Keratinocyte (primary cell): Measurements from ENCODE around the gene MED17. TPM values are rescaled to one million over a fixed set of nuclear protein-coding genes. Genes with fewer than 3 reads are reported as not detected.

Source experiments
- DNase-seq: peaks from one replicate; pipeline ENCODE4 v3.0.0-alpha.2; 2011; ENCODE audit warnings: low read depth, missing footprints, low spot score
- FAIRE-seq: peaks from 2 replicates; lab custom pipeline; 2011; peaks lifted over from hg19 to GRCh38; lab: Jason Lieb, UNC
- H2AFZ ChIP-seq: 2 replicates; pipeline ENCODE4 v1.6.0; 2012; ENCODE audit warnings: low read length, control low read depth, inconsistent platforms; ENCODE audit not compliant: control insufficient read depth
- H3K27ac ChIP-seq: 2 replicates; pipeline ENCODE4 v1.5.1; 2011; ENCODE audit warnings: low read length; ENCODE audit not compliant: control insufficient read depth, insufficient read depth
- H3K27me3 ChIP-seq: 3 replicates; pipeline ENCODE4 v1.6.0; 2011; ENCODE audit warnings: low read length; ENCODE audit not compliant: control insufficient read depth, insufficient read depth; ENCODE audit errors: extremely low read depth
- H3K36me3 ChIP-seq, 2 experiments: 2 replicates in 1 of 2; 3 replicates in 1 of 2; pipeline ENCODE4 v1.5.1; 2011; ENCODE audit warnings: low read length in 2 of 2, mild to moderate bottlenecking in 1 of 2; ENCODE audit not compliant: control insufficient read depth in 2 of 2, insufficient read depth in 2 of 2; ENCODE audit errors: extremely low read depth in 1 of 2
- H3K4me1 ChIP-seq: 3 replicates; pipeline ENCODE4 v1.5.1; 2011; ENCODE audit warnings: low read length; ENCODE audit not compliant: control insufficient read depth, insufficient read depth; ENCODE audit errors: extremely low read depth
- H3K4me2 ChIP-seq: 3 replicates; pipeline ENCODE4 v1.6.0; 2011; ENCODE audit warnings: low read depth, low read length; ENCODE audit not compliant: control insufficient read depth, insufficient read depth; ENCODE audit errors: extremely low read depth
- H3K4me3 ChIP-seq, 3 experiments: fragments of 200-600 bp in 1 of 3; sonication (generic) in 1 of 3; 2 replicates in 2 of 3; 3 replicates in 1 of 3; pipeline ENCODE4 v1.5.1; 2011 to 2016; ENCODE audit warnings: low read length in 3 of 3, mild to moderate bottlenecking in 3 of 3, control low read depth in 2 of 3, inconsistent platforms in 1 of 3, low read depth in 1 of 3, mixed read lengths in 1 of 3, mixed run types in 1 of 3, moderate library complexity in 1 of 3; ENCODE audit not compliant: control insufficient read depth in 2 of 3, insufficient read depth in 2 of 3; ENCODE audit errors: extremely low read depth in 1 of 3
- H3K79me2 ChIP-seq: 2 replicates; pipeline ENCODE4 v1.6.0; 2012; ENCODE audit warnings: low read length; ENCODE audit not compliant: control insufficient read depth, insufficient read depth
- H3K9ac ChIP-seq: 3 replicates; pipeline ENCODE4 v1.6.0; 2011; ENCODE audit warnings: low read length; ENCODE audit not compliant: control insufficient read depth, insufficient read depth; ENCODE audit errors: extremely low read depth
- H3K9me1 ChIP-seq: 3 replicates; pipeline ENCODE4 v1.6.0; 2011; ENCODE audit warnings: low read length; ENCODE audit not compliant: control insufficient read depth, insufficient read depth; ENCODE audit errors: extremely low read depth
- H3K9me3 ChIP-seq: 2 replicates; pipeline ENCODE4 v1.5.1; 2012; ENCODE audit warnings: low read depth, low read length; ENCODE audit not compliant: control insufficient read depth
- H4K20me1 ChIP-seq: 3 replicates; pipeline ENCODE4 v1.6.0; 2011; ENCODE audit warnings: low read length; ENCODE audit not compliant: control insufficient read depth, insufficient read depth; ENCODE audit errors: extremely low read depth
- CTCF ChIP-seq, 3 experiments: IDR thresholded peaks in 1 of 3; conservative IDR thresholded peaks in 1 of 3; optimal IDR thresholded peaks in 1 of 3; 2 replicates in 2 of 3; 3 replicates in 1 of 3; pipeline versions ENCODE3 to v1.5.1; 2011; ENCODE audit warnings: low read length in 3 of 3, mild to moderate bottlenecking in 3 of 3, moderate library complexity in 2 of 3, control low read depth in 1 of 3, inconsistent platforms in 1 of 3; ENCODE audit not compliant: insufficient read depth in 2 of 3; ENCODE audit errors: extremely low read depth in 1 of 3
- EZH2 ChIP-seq: IDR thresholded peaks from one replicate; pipeline ENCODE4 v1.6.1; 2012; ENCODE audit warnings: inconsistent platforms, mild to moderate bottlenecking, low read length, moderate library complexity
- dilution Hi-C: fragments of 300-500 bp; cut with MboI; formaldehyde crosslinking; loops from one replicate; pipeline ENCODE4 v1.7.0; 2020; ENCODE audit warnings: low sequenced_read_pairs; ENCODE audit not compliant: extremely low pct_ligation_motif_present
- polyA plus RNA-seq, 5 experiments: library from polyadenylated mRNA; depleted of rRNA in 3 of 5; stranded (reverse) in 3 of 5; stranded (forward) in 1 of 5; unstranded in 1 of 5; fragments of >200 nt; gene quantifications; 1 replicate in 1 of 5; 2 replicates in 3 of 5; 3 replicates in 1 of 5; pipeline versions ENCODE4 v1.2.1 to v1.2.3, GENCODE V29; 2011 to 2012; ENCODE audit warnings: missing spikeins in 2 of 5, low read depth in 1 of 5, low replicate concordance in 1 of 5

Gene MED17
- polyA plus RNA-seq, 1 donor (not counting 4 experiments of a cell fraction or from before 2014, with no cell fraction given) = 25.1 TPM

- no peaks in the 10 kb centered on the region for H3K79me2 ChIP-seq
- no peak overlapping the region for H2AFZ ChIP-seq
- H3K9me3 ChIP-seq = no peaks in the 10 kb centered on the region
- no peak overlapping the region for H3K9ac ChIP-seq
- H3K4me2 ChIP-seq = no peak overlapping the region
- dilution Hi-C loops = no loop called here
- H3K4me3 ChIP-seq = no peak overlapping the region
- no peaks in the 10 kb centered on the region for H4K20me1 ChIP-seq
- H3K27me3 ChIP-seq = no peaks in the 10 kb centered on the region
- no peaks in the 10 kb centered on the region for H3K4me1 ChIP-seq
- no peak overlapping the region for H3K27ac ChIP-seq
- no peak for TF ChIP-seq EZH2
- TF ChIP-seq CTCF (optimal IDR thresholded peaks at IDR 0.05 in 1 of 3, IDR thresholded peaks at IDR 0.05 in 1 of 3, conservative IDR thresholded peaks at IDR 0.05 in 1 of 3; ENCODE audit: extremely low read depth in 1 of 3, insufficient read depth in 2 of 3, low read length in 3 of 3) = no peak
- no peaks in the 10 kb centered on the region for H3K36me3 ChIP-seq
- FAIRE-seq (no peak), DNase-seq (no peak)
- no peaks in the 10 kb centered on the region for H3K9me1 ChIP-seq
These were observed 43.3 kb downstream of the MED17 start for GRCh38 chr11:93827363-93827762.

DNA sequence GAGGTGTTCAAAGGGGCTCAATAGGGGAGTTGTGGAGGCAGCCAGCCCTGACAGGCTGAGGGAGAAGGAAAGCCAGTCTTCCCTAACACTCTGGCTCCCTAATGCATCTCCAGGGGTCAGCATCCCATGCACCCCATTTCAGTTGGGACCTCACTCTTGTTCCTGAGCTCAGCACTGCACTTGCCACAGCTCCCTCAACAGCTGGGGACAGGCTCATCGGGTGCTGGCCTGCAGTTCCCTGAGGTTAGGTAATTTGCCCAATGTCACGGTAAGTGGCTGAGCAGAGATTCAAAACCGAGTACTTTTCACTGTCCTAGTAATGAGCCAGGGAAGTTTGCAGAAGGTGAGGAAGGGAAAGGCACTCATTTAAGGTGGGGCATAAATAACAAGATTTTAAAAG is 45.5 kb downstream of the MED17 start:
- no peak for DNase-seq
- H3K9me3 ChIP-seq = no peaks in the 10 kb centered on the region
- H3K9ac ChIP-seq = no peak overlapping the region
- H3K4me3 ChIP-seq = no peak overlapping the region
- no peak overlapping the region for H2AFZ ChIP-seq
- no peaks in the 10 kb centered on the region for H3K27me3 ChIP-seq
- FAIRE-seq = no peak
- H3K4me2 ChIP-seq = no peak overlapping the region
- H3K4me1 ChIP-seq = no peaks in the 10 kb centered on the region
- H3K9me1 ChIP-seq = no peaks in the 10 kb centered on the region
- no peaks in the 10 kb centered on the region for H4K20me1 ChIP-seq
- dilution Hi-C loops = no loop called here
- TF ChIP-seq CTCF (optimal IDR thresholded peaks at IDR 0.05 in 1 of 3, IDR thresholded peaks at IDR 0.05 in 1 of 3, conservative IDR thresholded peaks at IDR 0.05 in 1 of 3; ENCODE audit: extremely low read depth in 1 of 3, insufficient read depth in 2 of 3, low read length in 3 of 3) = no peak
- TF ChIP-seq EZH2 = no peak
- H3K27ac ChIP-seq = no peak overlapping the region
- no peaks in the 10 kb centered on the region for H3K79me2 ChIP-seq
- no peaks in the 10 kb centered on the region for H3K36me3 ChIP-seq
